HG03103 (cell line): ENCODE measurements around the gene TAF7.
"Not testable (repeated sequence)": the region's sequence is repeated elsewhere in the genome, so short reads cannot be mapped to it uniquely, and the experiment has no call there.

ENCODE experiments used
- ATAC-seq: cut with Tn5 transposase; IDR thresholded peaks from one replicate; pipeline ENCODE4 v1.9.1; 2021; ENCODE audit warnings: low read depth; ENCODE audit not compliant: unreplicated experiment

TAF7 gene

GRCh38 chr5:141340781-141341354 lies 20.3 kb upstream of the TAF7 start:
- not testable (repeated sequence) for ATAC-seq

GRCh38 chr5:141338538-141339306 lies 18.1 kb upstream of the TAF7 start, which contains the start of gene PCDHGA2:
Gene PCDHGA2, plus strand, starts transcription at chr5:141338760.
- no peak for ATAC-seq

- ATAC-seq: not testable (repeated sequence)
These were observed 12.0 kb upstream of the TAF7 start for GRCh38 chr5:141332571-141332970.

GRCh38 chr5:141330299-141331080 lies 9.9 kb upstream of the TAF7 start, which contains the start of gene PCDHGA1:
Gene PCDHGA1, plus strand, starts transcription at chr5:141330514.
- ATAC-seq: no peak

GRCh38 chr5:141328231-141328630 lies 7.6 kb upstream of the TAF7 start:
- no peak for ATAC-seq

GRCh38 chr5:141326088-141326854 lies 5.7 kb upstream of the TAF7 start:
- ATAC-seq: peak; percentile 89

- ATAC-seq: no peak
These were observed 1.7 kb upstream of the TAF7 start for GRCh38 chr5:141322261-141322660.

- no peak for ATAC-seq
These were observed 885 bp downstream of the TAF7 start for GRCh38 chr5:141319699-141320098.

GRCh38 chr5:141319202-141319601 lies 1.4 kb downstream of the TAF7 start:
- ATAC-seq: no peak

- ATAC-seq: not testable (repeated sequence)
These were observed 3.6 kb downstream of the TAF7 start for GRCh38 chr5:141316963-141317362.

GRCh38 chr5:141313711-141314110 lies 6.9 kb downstream of the TAF7 start:
- ATAC-seq: no peak

GRCh38 chr5:141306630-141307029 lies 14.0 kb downstream of the TAF7 start:
- ATAC-seq: no peak

- ATAC-seq: no peak
These were observed 16.8 kb downstream of the TAF7 start, which contains the start of gene SLC25A2 for GRCh38 chr5:141303756-141304155. Gene SLC25A2, minus strand, starts transcription at chr5:141304049. Its CDS starts 184 bp downstream, at chr5:141303865.

GRCh38 chr5:141298376-141298775 lies 22.2 kb downstream of the TAF7 start:
- ATAC-seq: no peak

GRCh38 chr5:141272906-141273305 lies 47.7 kb downstream of the TAF7 start:
- ATAC-seq: no peak

GRCh38 chr5:141269195-141269594 lies 51.4 kb downstream of the TAF7 start:
- no peak for ATAC-seq
